Brain microvascular endothelial cell (primary cell): ENCODE results near the gene SKA1.
"Not testable (repeated sequence)": the region's sequence is repeated elsewhere in the genome, so short reads cannot be mapped to it uniquely, and the experiment has no call there.

ENCODE experiments used
- DNase-seq: peaks from one replicate; pipeline ENCODE4 v3.0.0-alpha.2; 2020
- H3K27ac ChIP-seq: fragments of 250-450 bp; sonication (Bioruptor Pico); 2 replicates; pipeline ENCODE4 v1.5.1; 2020; ENCODE audit warnings: mild to moderate bottlenecking, moderate library complexity
- H3K27me3 ChIP-seq: fragments of 250-450 bp; sonication (Bioruptor Pico); replicated peaks from 2 replicates; pipeline ENCODE4 v1.5.1; 2020; ENCODE audit warnings: mild to moderate bottlenecking
- H3K36me3 ChIP-seq: fragments of 250-450 bp; sonication (Bioruptor Pico); replicated peaks from 2 replicates; pipeline ENCODE4 v1.5.1; 2020; ENCODE audit warnings: mild to moderate bottlenecking
- H3K4me3 ChIP-seq: 2 replicates; pipeline ENCODE4 v1.5.1; 2011; ENCODE audit warnings: low read depth, mild to moderate bottlenecking, control low read depth, low read length, moderate library complexity
- in situ Hi-C: cut with HindIII; loops from 2 replicates; pipeline ENCODE4 v1.10.0; 2017; ENCODE audit warnings: low sequenced_read_pairs, low pct_ligation_motif_present
- TF ChIP-seq, protein P1 (sequence below): IDR thresholded peaks from 2 replicates; pipeline ENCODE4 v1.5.1; 2011; ENCODE audit warnings: low read depth, mild to moderate bottlenecking, moderate library complexity, low read length, control low read depth, inconsistent platforms; ENCODE audit errors: missing control alignments

Gene SKA1

DNA sequence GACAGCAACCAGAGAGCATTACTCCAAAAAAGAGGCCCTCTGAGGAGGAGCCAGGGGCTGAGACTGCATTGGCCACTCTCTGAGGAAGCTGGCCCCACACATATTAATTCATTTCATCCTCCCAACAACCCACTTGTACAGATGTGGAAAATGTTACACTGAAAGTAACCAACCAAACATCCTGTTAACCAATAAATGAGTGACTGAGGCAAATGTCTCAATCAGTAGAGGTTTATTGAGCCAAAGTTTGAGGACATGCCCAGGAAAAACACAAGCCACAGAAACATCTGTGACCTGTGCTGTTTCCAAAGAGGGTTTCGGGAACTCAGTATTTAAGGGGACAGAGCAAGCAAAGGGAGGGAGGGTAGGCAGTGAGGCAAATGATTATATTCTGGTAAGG is 53.0 kb downstream of the SKA1 start:
- H3K27ac ChIP-seq = no peak overlapping the region
- H3K27me3 ChIP-seq = no peaks in the 10 kb centered on the region
- in situ Hi-C loops = no loop called here
- TF ChIP-seq, protein P1, sequence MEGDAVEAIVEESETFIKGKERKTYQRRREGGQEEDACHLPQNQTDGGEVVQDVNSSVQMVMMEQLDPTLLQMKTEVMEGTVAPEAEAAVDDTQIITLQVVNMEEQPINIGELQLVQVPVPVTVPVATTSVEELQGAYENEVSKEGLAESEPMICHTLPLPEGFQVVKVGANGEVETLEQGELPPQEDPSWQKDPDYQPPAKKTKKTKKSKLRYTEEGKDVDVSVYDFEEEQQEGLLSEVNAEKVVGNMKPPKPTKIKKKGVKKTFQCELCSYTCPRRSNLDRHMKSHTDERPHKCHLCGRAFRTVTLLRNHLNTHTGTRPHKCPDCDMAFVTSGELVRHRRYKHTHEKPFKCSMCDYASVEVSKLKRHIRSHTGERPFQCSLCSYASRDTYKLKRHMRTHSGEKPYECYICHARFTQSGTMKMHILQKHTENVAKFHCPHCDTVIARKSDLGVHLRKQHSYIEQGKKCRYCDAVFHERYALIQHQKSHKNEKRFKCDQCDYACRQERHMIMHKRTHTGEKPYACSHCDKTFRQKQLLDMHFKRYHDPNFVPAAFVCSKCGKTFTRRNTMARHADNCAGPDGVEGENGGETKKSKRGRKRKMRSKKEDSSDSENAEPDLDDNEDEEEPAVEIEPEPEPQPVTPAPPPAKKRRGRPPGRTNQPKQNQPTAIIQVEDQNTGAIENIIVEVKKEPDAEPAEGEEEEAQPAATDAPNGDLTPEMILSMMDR = no peak
- no peak overlapping the region for H3K4me3 ChIP-seq
- no peak for DNase-seq
- no peaks in the 10 kb centered on the region for H3K36me3 ChIP-seq

DNA sequence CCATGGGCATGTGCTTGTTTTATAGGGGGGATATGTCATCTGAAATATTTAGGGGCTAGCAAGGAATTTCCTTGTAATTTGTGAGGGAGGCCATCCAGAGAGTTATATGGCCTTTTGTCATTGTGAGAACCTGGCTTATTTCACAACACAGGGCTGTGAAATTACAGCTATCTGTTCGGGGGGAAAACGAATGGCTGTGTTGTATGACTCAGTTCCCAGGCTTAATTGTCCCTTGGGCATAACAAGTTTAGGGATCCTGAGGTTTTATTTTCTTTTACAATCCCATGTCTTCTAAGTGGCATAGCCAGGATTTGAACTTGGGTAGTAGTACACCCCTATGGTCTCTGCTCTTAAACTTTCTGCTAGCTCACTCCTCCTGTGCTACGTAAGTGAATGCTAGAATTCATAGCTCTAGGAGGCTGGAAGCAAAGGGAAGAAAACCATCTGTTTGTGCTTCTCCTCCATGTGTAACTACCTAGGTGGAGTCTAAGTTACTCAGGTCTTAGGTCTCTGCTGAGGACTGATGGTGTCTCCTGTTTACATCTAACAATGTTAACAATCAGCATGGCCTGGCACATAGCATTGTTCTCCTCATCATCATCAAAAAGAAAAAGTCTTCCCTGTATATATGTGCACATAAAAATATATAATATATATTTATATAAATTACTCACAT is 53.8 kb downstream of the SKA1 start:
- no peak overlapping the region for H3K27ac ChIP-seq
- in situ Hi-C loops = no loop called here
- H3K4me3 ChIP-seq = no peak overlapping the region
- TF ChIP-seq, protein P1 = no peak
- DNase-seq = no peak
- no peaks in the 10 kb centered on the region for H3K36me3 ChIP-seq
- H3K27me3 ChIP-seq = no peaks in the 10 kb centered on the region

DNA sequence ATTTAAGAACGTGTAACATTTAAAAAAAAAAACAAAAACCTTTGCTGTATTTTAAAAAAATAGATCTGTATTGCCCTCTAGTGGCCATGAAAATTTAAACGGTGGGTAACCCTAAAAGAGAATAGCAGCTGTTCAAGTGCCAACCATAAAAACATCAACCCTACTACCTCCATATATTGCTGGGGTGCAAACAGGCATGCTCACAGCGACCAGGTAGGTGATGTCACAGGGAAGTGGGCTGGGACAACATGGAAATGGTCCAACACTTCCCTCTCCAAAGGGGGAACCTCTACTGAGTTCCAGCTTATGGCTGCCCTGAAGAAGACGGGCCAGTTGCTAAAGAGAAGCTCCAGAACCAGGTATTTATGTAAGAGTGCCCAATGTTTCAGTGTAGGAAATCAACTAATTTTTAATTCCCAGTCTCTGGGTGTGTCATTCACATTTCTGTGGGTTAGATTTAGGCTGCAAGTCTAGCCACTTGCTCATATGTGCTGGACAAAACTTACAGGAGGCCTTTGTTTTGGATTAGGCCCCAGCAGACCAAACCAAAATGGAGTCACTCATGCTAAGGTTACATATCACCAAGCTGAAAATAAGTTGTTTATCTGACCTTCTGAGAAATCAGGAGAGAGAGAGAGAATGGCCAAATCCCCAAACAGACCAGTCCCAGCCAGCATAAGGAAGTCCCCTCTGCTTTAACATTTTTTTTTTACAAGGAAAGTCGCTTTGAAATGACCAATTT is 54.5 kb downstream of the SKA1 start:
- DNase-seq = peak; percentile 22
- no peaks in the 10 kb centered on the region for H3K27me3 ChIP-seq
- TF ChIP-seq, protein P1 = peak; percentile 38
- H3K4me3 ChIP-seq = no peak overlapping the region
- no peaks in the 10 kb centered on the region for H3K36me3 ChIP-seq
- in situ Hi-C loops = no loop called here
- H3K27ac ChIP-seq = no peak overlapping the region

DNA sequence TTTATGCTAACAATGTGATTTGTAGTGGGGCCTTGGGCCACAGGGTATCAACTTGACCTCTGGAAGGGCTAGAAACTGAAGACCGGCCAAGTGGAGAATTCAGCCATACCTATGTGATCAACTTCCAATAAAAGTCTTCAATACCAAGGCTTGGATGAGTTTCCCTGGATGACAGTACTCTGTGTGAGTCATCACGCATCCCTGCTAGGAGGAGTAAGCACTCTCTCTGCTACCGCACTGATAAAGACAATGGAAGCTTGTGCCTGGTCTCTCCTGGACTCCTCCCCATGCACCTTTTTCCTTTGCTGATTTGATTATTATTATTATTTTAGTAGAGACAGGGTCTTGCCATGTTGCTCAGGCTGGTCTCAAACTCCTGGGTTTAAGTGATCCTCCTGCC is 58.1 kb downstream of the SKA1 start:
- in situ Hi-C loops = no loop called here
- Histone ChIP-seq H3K27ac (no peak overlapping the region), H3K27me3 (no peaks in the 10 kb centered on the region), H3K4me3 (no peak overlapping the region), H3K36me3 (no peaks in the 10 kb centered on the region)
- TF ChIP-seq, protein P1 = no peak
- no peak for DNase-seq

DNA sequence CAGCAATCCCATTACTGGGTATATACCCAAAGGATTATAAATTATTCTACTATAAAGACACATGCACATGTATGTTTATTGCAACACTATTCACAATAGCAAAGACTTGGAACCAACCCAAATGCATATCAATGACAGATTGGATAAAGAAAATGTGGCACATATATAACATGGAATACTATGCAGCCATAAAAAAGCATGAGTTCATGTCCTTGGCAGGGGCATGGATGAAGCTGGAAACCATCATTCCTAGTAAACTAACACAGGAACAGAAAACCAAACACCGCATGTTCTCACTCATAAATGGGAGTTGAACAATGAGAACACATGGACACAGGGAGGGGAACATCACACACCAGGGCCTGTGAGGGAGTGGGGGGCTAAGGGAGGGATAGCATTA is 61.9 kb downstream of the SKA1 start:
- DNase-seq, in situ Hi-C loops, H3K36me3 ChIP-seq, H3K27ac ChIP-seq, H3K4me3 ChIP-seq, H3K27me3 ChIP-seq: not testable (repeated sequence)

DNA sequence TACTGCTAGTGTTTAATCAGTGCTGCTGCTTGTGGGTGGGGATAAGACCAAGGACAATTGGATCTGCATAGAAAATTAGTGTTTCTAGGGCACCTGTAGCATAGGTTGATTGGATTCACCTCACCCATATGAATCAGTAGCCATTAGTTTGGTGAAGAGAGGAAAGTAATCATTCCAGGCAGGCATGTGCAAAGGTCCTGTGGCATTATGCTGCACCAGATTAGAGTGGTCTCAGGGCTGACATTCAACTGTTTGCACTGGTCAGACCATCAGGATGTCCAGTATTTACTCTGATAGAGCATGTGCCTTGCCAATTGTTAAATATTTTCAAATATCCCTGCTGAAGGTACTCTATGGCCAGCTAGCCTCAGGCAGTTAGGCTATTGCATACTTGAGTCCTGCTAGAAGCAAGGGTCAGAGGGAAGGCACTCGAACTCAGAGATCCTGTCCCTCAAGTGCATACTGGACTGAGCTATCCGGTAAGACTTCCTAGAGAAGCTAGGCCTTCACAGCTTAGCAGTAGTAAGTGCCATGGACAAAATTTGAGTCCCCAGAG is 64.7 kb downstream of the SKA1 start:
- TF ChIP-seq, protein P1 = no peak
- Histone ChIP-seq H3K27ac (no peak overlapping the region), H3K36me3 (no peaks in the 10 kb centered on the region), H3K4me3 (no peak overlapping the region), H3K27me3 (no peaks in the 10 kb centered on the region)
- in situ Hi-C loops = no loop called here
- DNase-seq = no peak
